ENCODE data around the gene SPRED3.

SPRED3 gene

GRCh38 chr19:38434549-38435051, 46.1 kb downstream of the SPRED3 start:
- H3K9ac ChIP-seq: peak overlapping the region in 1 of 11 experiments; percentile 32; a peak in 2 of 22 replicates

GRCh38 chr19:38437295-38437694, 48.8 kb downstream of the SPRED3 start:
- H3K9me3 ChIP-seq (replicated peaks in 1 of 11): no peaks in the 10 kb centered on the region

More at GRCh38 chr19:38434549-38435051, 46.1 kb downstream of the SPRED3 start:
- H3K4me3 ChIP-seq: peak overlapping the region in 3 of 10 experiments; percentile 8 to 40 (median 10); a peak in 4 of 20 replicates
- peak overlapping the region in 1 of 11 experiments; percentile 8; a peak in 1 of 22 replicates for H3K27ac ChIP-seq
- peak overlapping the region; percentile 10 to 91 (median 45); a peak in 21 of 22 replicates for H3K4me2 ChIP-seq
- no peaks in the 10 kb centered on the region; a peak in 1 of 22 replicates for H3K27me3 ChIP-seq
- no peaks in the 10 kb centered on the region for H4K20me1 ChIP-seq
- peaks cover 10 to 44% (median 22%) of the 10 kb centered on the region in 10 experiments; a peak in 18 of 20 replicates for H3K4me1 ChIP-seq
- H3K36me3 ChIP-seq: no peaks in the 10 kb centered on the region
- H3K9me3 ChIP-seq (replicated peaks in 1 of 11): no peaks in the 10 kb centered on the region
- TF ChIP-seq Cebpa-rat (IDR thresholded peaks at IDR 0.05): no peak

GRCh38 chr19:38437917-38438316, 49.4 kb downstream of the SPRED3 start:
- H3K27ac ChIP-seq: no peak overlapping the region
- no peaks in the 10 kb centered on the region for H3K9me3 ChIP-seq (replicated peaks in 1 of 11)
- H3K9ac ChIP-seq: no peak overlapping the region
- no peak overlapping the region for H3K4me3 ChIP-seq
- peaks cover 8 to 31% (median 16%) of the 10 kb centered on the region in 10 experiments; a peak in 17 of 20 replicates for H3K4me1 ChIP-seq
- no peaks in the 10 kb centered on the region; a peak in 1 of 22 replicates for H3K27me3 ChIP-seq
- no peaks in the 10 kb centered on the region for H4K20me1 ChIP-seq
- TF ChIP-seq Cebpa-rat (IDR thresholded peaks at IDR 0.05): no peak
- no peaks in the 10 kb centered on the region for H3K36me3 ChIP-seq
- H3K4me2 ChIP-seq: no peak overlapping the region

More at GRCh38 chr19:38437295-38437694, 48.8 kb downstream of the SPRED3 start:
- no peak overlapping the region for H3K27ac ChIP-seq
- peaks cover 8 to 31% (median 16%) of the 10 kb centered on the region in 10 experiments; a peak in 17 of 20 replicates for H3K4me1 ChIP-seq
- no peaks in the 10 kb centered on the region for H4K20me1 ChIP-seq
- no peak overlapping the region for H3K4me2 ChIP-seq
- no peaks in the 10 kb centered on the region; a peak in 1 of 22 replicates for H3K27me3 ChIP-seq
- no peak for TF ChIP-seq Cebpa-rat (IDR thresholded peaks at IDR 0.05)
- no peaks in the 10 kb centered on the region for H3K36me3 ChIP-seq
- no peak overlapping the region for H3K9ac ChIP-seq
- H3K4me3 ChIP-seq: no peak overlapping the region

GRCh38 chr19:38440592-38440991, 52.1 kb downstream of the SPRED3 start:
- Histone ChIP-seq H3K27ac (no peak overlapping the region), H3K27me3 (no peaks in the 10 kb centered on the region), H3K9ac (no peak overlapping the region), H3K9me3 (replicated peaks in 1 of 11) (no peaks in the 10 kb centered on the region), H3K4me1 (peaks cover 0 to 12% (median 2%) of the 10 kb centered on the region in 10 experiments; a peak in 8 of 20 replicates), H3K4me2 (no peak overlapping the region), H3K36me3 (no peaks in the 10 kb centered on the region), H4K20me1 (peaks cover 0 to 6% (median 0%) of the 10 kb centered on the region in 11 experiments; a peak in 1 of 22 replicates), H3K4me3 (no peak overlapping the region)
- TF ChIP-seq Cebpa-rat (IDR thresholded peaks at IDR 0.05): no peak

GRCh38 chr19:38441657-38442348, 53.3 kb downstream of the SPRED3 start:
- Histone ChIP-seq H3K27me3 (no peaks in the 10 kb centered on the region), H4K20me1 (peaks cover 0 to 6% (median 0%) of the 10 kb centered on the region in 11 experiments; a peak in 1 of 22 replicates), H3K27ac (no peak overlapping the region), H3K9me3 (replicated peaks in 1 of 11) (no peaks in the 10 kb centered on the region), H3K4me3 (no peak overlapping the region), H3K4me2 (no peak overlapping the region), H3K36me3 (no peaks in the 10 kb centered on the region), H3K9ac (no peak overlapping the region), H3K4me1 (peaks cover 0 to 6% (median under 1%) of the 10 kb centered on the region in 10 experiments; a peak in 8 of 20 replicates)
- TF ChIP-seq Cebpa-rat (IDR thresholded peaks at IDR 0.05): no peak

GRCh38 chr19:38442736-38443135, 54.2 kb downstream of the SPRED3 start:
- Histone ChIP-seq H3K27ac (no peak overlapping the region), H3K27me3 (no peaks in the 10 kb centered on the region), H3K4me1 (0 out of 20 replicates have a peak, but pooled peaks cover 0 to 4% (median 0%) of the 10 kb centered on the region in 10 experiments), H3K4me2 (no peak overlapping the region), H3K4me3 (no peak overlapping the region), H4K20me1 (peaks cover 0 to 6% (median 0%) of the 10 kb centered on the region in 11 experiments; a peak in 1 of 22 replicates), H3K36me3 (no peaks in the 10 kb centered on the region), H3K9me3 (replicated peaks in 1 of 11) (no peaks in the 10 kb centered on the region), H3K9ac (no peak overlapping the region)
- TF ChIP-seq Cebpa-rat (IDR thresholded peaks at IDR 0.05): no peak

- Histone ChIP-seq H3K4me3 (no peak overlapping the region), H4K20me1 (peaks cover 0 to 6% (median 0%) of the 10 kb centered on the region in 11 experiments; a peak in 1 of 22 replicates), H3K36me3 (no peaks in the 10 kb centered on the region), H3K4me1 (0 out of 20 replicates have a peak, but pooled peaks cover 0 to 4% (median 0%) of the 10 kb centered on the region in 10 experiments), H3K4me2 (no peak overlapping the region), H3K27me3 (no peaks in the 10 kb centered on the region), H3K9ac (no peak overlapping the region), H3K27ac (no peak overlapping the region), H3K9me3 (replicated peaks in 1 of 11) (no peaks in the 10 kb centered on the region)
- no peak for TF ChIP-seq Cebpa-rat (IDR thresholded peaks at IDR 0.05)
Measured at GRCh38 chr19:38443458-38443999, 55.0 kb downstream of the SPRED3 start.

- Histone ChIP-seq H3K9me3 (replicated peaks in 1 of 11) (no peaks in the 10 kb centered on the region), H3K27ac (no peak overlapping the region), H3K4me2 (no peak overlapping the region), H3K4me3 (no peak overlapping the region), H3K9ac (no peak overlapping the region), H4K20me1 (peaks cover 0 to 6% (median 0%) of the 10 kb centered on the region in 11 experiments; a peak in 1 of 22 replicates), H3K36me3 (no peaks in the 10 kb centered on the region), H3K4me1 (0 out of 20 replicates have a peak, but pooled peaks cover 0 to 4% (median 0%) of the 10 kb centered on the region in 10 experiments), H3K27me3 (no peaks in the 10 kb centered on the region)
- TF ChIP-seq Cebpa-rat (IDR thresholded peaks at IDR 0.05): no peak
Measured at GRCh38 chr19:38444026-38444425, 55.5 kb downstream of the SPRED3 start.

- Histone ChIP-seq H3K9me3 (replicated peaks in 1 of 11) (peaks cover 0 to 4% (median 0%) of the 10 kb centered on the region in 11 experiments; a peak in 1 of 22 replicates), H3K4me2 (no peak overlapping the region), H3K27me3 (no peaks in the 10 kb centered on the region), H3K27ac (no peak overlapping the region), H3K4me1 (0 out of 20 replicates have a peak, but pooled peaks cover 0 to 4% (median 0%) of the 10 kb centered on the region in 10 experiments), H3K9ac (no peak overlapping the region), H4K20me1 (peaks cover 0 to 6% (median 0%) of the 10 kb centered on the region in 11 experiments; a peak in 1 of 22 replicates), H3K36me3 (no peaks in the 10 kb centered on the region; a peak in 2 of 22 replicates), H3K4me3 (no peak overlapping the region)
- TF ChIP-seq Cebpa-rat (IDR thresholded peaks at IDR 0.05): no peak
Measured at GRCh38 chr19:38445362-38445761, 56.9 kb downstream of the SPRED3 start.
